ENCODE data around the gene DEFB121. TPM values are rescaled to one million over a fixed set of nuclear protein-coding genes. Genes with fewer than 3 reads are reported as not detected.
"Not testable (repeated sequence)": the region's sequence is repeated elsewhere in the genome, so short reads cannot be mapped to it uniquely, and the experiment has no call there.

DEFB121 gene
- total RNA-seq, 1 donor from 2014 or later: not detected

- no peak within 1 kb of the TSS for H3K4me3 Mint-ChIP-seq
- H3K9me3 Mint-ChIP-seq: peaks cover 69% of the 10 kb centered on the region
- H3K27ac Mint-ChIP-seq: no peak within 1 kb of the TSS
- H3K4me1 Mint-ChIP-seq: no peaks in the 10 kb centered on the region
- DNase-seq (ENCODE audit: low spot score in 2 of 2, unreplicated experiment in 2 of 2): no peak
- no peak for TF ChIP-seq CTCF (IDR thresholded peaks at IDR 0.05; ENCODE audit: unreplicated experiment)
- H3K27me3 Mint-ChIP-seq (ENCODE audit: low read depth): no peaks in the 10 kb centered on the region
- no peaks in the 10 kb centered on the region for H3K36me3 Mint-ChIP-seq
These were observed 15.5 kb downstream of the DEFB121 start, which contains the start of gene DEFB119 for GRCh38 chr20:31390490-31390889. Gene DEFB119, minus strand, starts transcription at chr20:31390590. Its CDS starts 107 bp downstream, at chr20:31390483.

- Mint-ChIP-seq H3K4me1 (no peaks in the 10 kb centered on the region), H3K27ac (no peak overlapping the region), H3K9me3 (peaks cover 79% of the 10 kb centered on the region), H3K4me3 (no peak overlapping the region), H3K36me3 (no peaks in the 10 kb centered on the region), H3K27me3 (ENCODE audit: low read depth) (no peaks in the 10 kb centered on the region)
- DNase-seq (ENCODE audit: low spot score in 2 of 2, unreplicated experiment in 2 of 2): no peak
- TF ChIP-seq CTCF (IDR thresholded peaks at IDR 0.05; ENCODE audit: unreplicated experiment): no peak
These were observed 31.7 kb downstream of the DEFB121 start for GRCh38 chr20:31374346-31374745.

DNA sequence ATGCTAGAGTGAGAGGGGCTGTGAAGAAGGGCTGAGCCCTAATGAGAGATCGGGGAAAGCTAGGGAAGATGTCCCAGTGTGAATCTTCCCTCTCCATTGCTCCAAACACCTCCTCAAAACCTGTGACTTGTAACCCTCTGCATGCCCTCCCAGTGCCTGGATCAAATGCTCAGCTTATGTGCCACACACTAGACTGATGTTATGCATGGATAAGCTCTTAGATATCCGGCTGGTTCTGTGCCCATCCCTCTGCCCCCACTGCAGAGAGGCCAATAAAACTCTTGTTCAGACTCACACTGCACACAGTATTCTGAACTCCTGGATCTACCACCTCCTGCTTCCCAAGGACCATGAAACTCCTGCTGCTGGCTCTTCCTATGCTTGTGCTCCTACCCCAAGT is 37.7 kb downstream of the DEFB121 start, which contains the start of gene DEFB118:
Gene DEFB118, plus strand, starts transcription at position 301 of the 400 bp plus-strand sequence. Its CDS starts 50 bp downstream, at position 351.
- no peaks in the 10 kb centered on the region for H3K36me3 Mint-ChIP-seq
- H3K4me3 Mint-ChIP-seq: no peak within 1 kb of the TSS
- no peaks in the 10 kb centered on the region for H3K4me1 Mint-ChIP-seq
- peaks cover 57% of the 10 kb centered on the region for H3K9me3 Mint-ChIP-seq
- no peaks in the 10 kb centered on the region for H3K27me3 Mint-ChIP-seq (ENCODE audit: low read depth)
- no peak within 1 kb of the TSS for H3K27ac Mint-ChIP-seq
- no peak for DNase-seq (ENCODE audit: low spot score in 2 of 2, unreplicated experiment in 2 of 2)
- no peak for TF ChIP-seq CTCF (IDR thresholded peaks at IDR 0.05; ENCODE audit: unreplicated experiment)

GRCh38 chr20:31364272-31364671 is 41.7 kb downstream of the DEFB121 start:
- H3K4me1 Mint-ChIP-seq; H3K27ac Mint-ChIP-seq; H3K36me3 Mint-ChIP-seq; DNase-seq (ENCODE audit: low spot score in 2 of 2, unreplicated experiment in 2 of 2); H3K27me3 Mint-ChIP-seq (ENCODE audit: low read depth); H3K4me3 Mint-ChIP-seq: not testable (repeated sequence)
- H3K9me3 Mint-ChIP-seq: peaks cover 61% of the 10 kb centered on the region

DNA sequence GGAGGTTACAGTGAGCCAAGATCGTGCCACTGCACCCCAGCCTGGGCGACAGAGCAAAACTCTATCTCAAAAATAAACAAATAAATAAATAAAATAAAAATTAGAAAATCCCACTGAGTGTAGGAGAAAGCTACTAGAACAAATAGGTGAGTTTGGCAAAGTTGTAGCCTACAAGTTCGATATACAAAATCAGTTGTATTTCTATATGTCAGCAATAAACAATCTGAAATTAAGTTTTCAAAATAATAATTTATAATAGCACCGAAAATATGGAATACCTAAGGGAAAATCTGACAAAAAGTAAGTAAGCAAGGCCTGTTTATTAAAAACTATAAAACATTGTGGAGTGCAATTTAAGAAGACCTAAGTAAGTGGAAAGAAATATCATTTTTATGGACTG is 42.7 kb downstream of the DEFB121 start:
- Mint-ChIP-seq H3K27ac (no peak overlapping the region), H3K27me3 (ENCODE audit: low read depth) (no peaks in the 10 kb centered on the region), H3K4me1 (no peaks in the 10 kb centered on the region), H3K36me3 (peaks cover 3% of the 10 kb centered on the region), H3K9me3 (peaks cover 65% of the 10 kb centered on the region), H3K4me3 (no peak overlapping the region)
- no peak for TF ChIP-seq CTCF (IDR thresholded peaks at IDR 0.05; ENCODE audit: unreplicated experiment)
- DNase-seq (ENCODE audit: low spot score in 2 of 2, unreplicated experiment in 2 of 2): no peak

DNA sequence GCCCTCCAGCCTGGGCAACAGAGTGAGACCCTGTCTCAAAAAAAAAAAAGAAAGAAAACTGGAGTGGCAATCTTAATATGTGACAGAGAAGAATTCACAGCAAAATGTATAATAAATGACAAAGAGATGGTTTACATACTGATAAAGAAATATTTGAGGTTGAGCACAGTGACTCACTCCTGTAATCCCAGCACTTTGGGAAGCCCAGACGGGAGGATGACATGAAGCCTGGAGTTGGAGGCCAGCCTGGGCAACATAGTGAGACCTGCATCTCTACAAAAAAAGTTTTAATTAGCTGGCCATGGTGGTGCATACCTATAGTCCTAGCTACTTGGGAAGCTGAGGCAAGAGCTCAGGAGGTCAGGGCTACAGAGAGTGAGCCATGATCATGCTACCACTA is 50.0 kb downstream of the DEFB121 start:
- H3K9me3 Mint-ChIP-seq: peaks cover 54% of the 10 kb centered on the region

More for the DNA sequence above, 50.0 kb downstream of the DEFB121 start:
- Mint-ChIP-seq H3K27ac (no peak overlapping the region), H3K36me3 (peaks cover 3% of the 10 kb centered on the region), H3K4me1 (no peaks in the 10 kb centered on the region), H3K27me3 (ENCODE audit: low read depth) (no peaks in the 10 kb centered on the region), H3K4me3 (no peak overlapping the region)
- DNase-seq (ENCODE audit: low spot score in 2 of 2, unreplicated experiment in 2 of 2): no peak
- TF ChIP-seq CTCF (IDR thresholded peaks at IDR 0.05; ENCODE audit: unreplicated experiment): no peak

Other genes with a start within 250 kb of the DEFB121 start
- gene DEFB115, start 148.6 kb downstream of the DEFB121 start, total RNA-seq: not detected in 3 replicates
- not detected in 3 replicates for gene DEFB116, start 97.6 kb downstream of the DEFB121 start, total RNA-seq
- gene DEFB118, start 37.6 kb downstream of the DEFB121 start, total RNA-seq: not detected in 3 replicates
- not detected in 3 replicates for gene DEFB119, start 15.6 kb downstream of the DEFB121 start, total RNA-seq
- not detected in 3 replicates for gene DEFB123, start 34.4 kb upstream of the DEFB121 start, total RNA-seq
- not detected in 3 replicates for gene DEFB124, start 68.9 kb upstream of the DEFB121 start, total RNA-seq
- not detected in 3 replicates for gene REM1, start 69.1 kb upstream of the DEFB121 start, total RNA-seq
- gene HM13, start 108.2 kb upstream of the DEFB121 start, total RNA-seq: 140 to 143 TPM (median 140 TPM) in 3 replicates
- 374 to 378 TPM (median 377 TPM) in 3 replicates for gene ID1, start 199.1 kb upstream of the DEFB121 start, total RNA-seq
- gene COX4I2, start 231.7 kb upstream of the DEFB121 start, total RNA-seq: 0.34 TPM in 1 of 3 replicates, not detected in the others

All from mesothelial cell of epicardium (in vitro differentiated cells).